Endodermal cell (in vitro differentiated cells): Measurements from ENCODE around the gene ATXN1. TPM values are rescaled to one million over a fixed set of nuclear protein-coding genes. Genes with fewer than 3 reads are reported as not detected.

Experiments used
- DNase-seq: peaks from one replicate; pipeline ENCODE4 v3.0.0-alpha.2; 2017
- H3K27ac ChIP-seq: 2 replicates; pipeline ENCODE4 v1.5.1; 2013; ENCODE audit warnings: mild to moderate bottlenecking, low read depth, low read length, moderate library complexity
- H3K27me3 ChIP-seq: 2 replicates; pipeline ENCODE4 v1.6.1; 2013; ENCODE audit warnings: mild to moderate bottlenecking, low read length, moderate library complexity; ENCODE audit not compliant: insufficient read depth, control insufficient read depth, poor library complexity, severe bottlenecking
- H3K36me3 ChIP-seq: 2 replicates; pipeline ENCODE4 v1.7.0; 2013; ENCODE audit warnings: mild to moderate bottlenecking, low read length, moderate library complexity; ENCODE audit not compliant: control insufficient read depth, insufficient read depth
- H3K4me1 ChIP-seq: one replicate; pipeline ENCODE4 v1.7.0; 2013; ENCODE audit warnings: low read length; ENCODE audit not compliant: control insufficient read depth, insufficient read depth
- H3K4me3 ChIP-seq: 2 replicates; pipeline ENCODE4 v1.5.1; 2013; ENCODE audit warnings: mild to moderate bottlenecking, low read length, moderate library complexity
- H3K9ac ChIP-seq: 2 replicates; pipeline ENCODE4 v1.6.1; 2013; ENCODE audit warnings: mild to moderate bottlenecking, low read length, moderate library complexity; ENCODE audit not compliant: poor library complexity, severe bottlenecking; ENCODE audit errors: extremely low read depth
- H3K9me3 ChIP-seq: 2 replicates; pipeline ENCODE4 v1.6.1; 2013; ENCODE audit warnings: mild to moderate bottlenecking, low read length, moderate library complexity; ENCODE audit not compliant: control insufficient read depth
- H3K27ac Mint-ChIP-seq: 2 replicates; pipeline ENCODE4 v1.8.0; 2020; ENCODE audit warnings: mixed read lengths
- H3K27me3 Mint-ChIP-seq: 2 replicates; pipeline ENCODE4 v1.8.0; 2021; ENCODE audit warnings: mild to moderate bottlenecking, mixed read lengths; ENCODE audit not compliant: insufficient read depth
- H3K36me3 Mint-ChIP-seq: 2 replicates; pipeline ENCODE4 v1.8.0; 2020; ENCODE audit warnings: low read depth, mixed read lengths
- H3K4me1 Mint-ChIP-seq: 2 replicates; pipeline ENCODE4 v1.8.0; 2020; ENCODE audit warnings: mixed read lengths
- H3K4me3 Mint-ChIP-seq: 2 replicates; pipeline ENCODE4 v1.8.0; 2020; ENCODE audit warnings: mild to moderate bottlenecking, moderate library complexity, mixed read lengths
- H3K9me3 Mint-ChIP-seq: 2 replicates; pipeline ENCODE4 v1.8.0; 2020; ENCODE audit warnings: mild to moderate bottlenecking, mixed read lengths
- CTCF ChIP-seq: fragments of 200-600 bp; sonication (generic); conservative IDR thresholded peaks from 2 replicates; pipeline ENCODE4 v1.5.0; 2021; ENCODE audit warnings: antibody characterized with exemption, mild to moderate bottlenecking
- WGBS, 2 experiments: methylation state at CpG; one replicate each; pipeline versions ENCODE4 v1.1.5 to v1.1.7; 2013; ENCODE audit warnings: missing lambda C conversion rate in 2 of 2, mixed read lengths in 1 of 2; ENCODE audit not compliant: insufficient coverage in 1 of 2, insufficient read length in 1 of 2; 5-methylcytosine and 5-hydroxymethylcytosine counted together
- total RNA-seq, 2 donors: library from RNA; stranded (reverse); fragmentation: NEBNext Ultra II Directional in 1 of 2; extraction: Animal tissue kit (Norgen Biotek cat#: 25700) in 1 of 2; gene quantifications; 2 replicates in 1 of 2; 3 replicates in 1 of 2; pipeline ENCODE4 v1.2.1, GENCODE V29; 2021

ATXN1 gene
- total RNA-seq, 2 donors from 2014 or later = 10.4 to 15.9 TPM

- Histone ChIP-seq H3K4me3 (no peak overlapping the region), H3K9me3 (no peaks in the 10 kb centered on the region), H3K27me3 (no peaks in the 10 kb centered on the region), H3K4me1 (no peaks in the 10 kb centered on the region), H3K27ac (no peak overlapping the region), H3K36me3 (no peaks in the 10 kb centered on the region), H3K9ac (no peak overlapping the region)
- DNase-seq = peak; percentile 52
- 84 to 87% methylated on average over 5 to 7 of the region's 7 CpGs for WGBS, 2 experiments
- H3K9me3 Mint-ChIP-seq = no peaks in the 10 kb centered on the region
- H3K36me3 Mint-ChIP-seq = no peaks in the 10 kb centered on the region
- H3K4me1 Mint-ChIP-seq = no peaks in the 10 kb centered on the region
- H3K27ac Mint-ChIP-seq = no peak overlapping the region
- TF ChIP-seq CTCF = peak; percentile 51
- no peaks in the 10 kb centered on the region for H3K27me3 Mint-ChIP-seq
- H3K4me3 Mint-ChIP-seq = no peak overlapping the region
These were observed 48.3 kb downstream of the ATXN1 start for GRCh38 chr6:16712931-16713484.

- TF ChIP-seq CTCF = no peak
- no peaks in the 10 kb centered on the region for H3K27me3 ChIP-seq
- Mint-ChIP-seq H3K27ac (peak overlapping the region; percentile 46), H3K27me3 (no peaks in the 10 kb centered on the region), H3K4me3 (no peak overlapping the region), H3K4me1 (no peaks in the 10 kb centered on the region), H3K36me3 (no peaks in the 10 kb centered on the region), H3K9me3 (no peaks in the 10 kb centered on the region)
- H3K36me3 ChIP-seq = no peaks in the 10 kb centered on the region
- no peaks in the 10 kb centered on the region for H3K9me3 ChIP-seq
- no peak for DNase-seq
- no peaks in the 10 kb centered on the region for H3K4me1 ChIP-seq
- H3K9ac ChIP-seq = no peak overlapping the region
- 78 to 86% methylated on average over 11 to 12 of the region's 12 CpGs for WGBS, 2 experiments
- no peak overlapping the region for H3K4me3 ChIP-seq
- no peak overlapping the region for H3K27ac ChIP-seq
These were observed 48.9 kb downstream of the ATXN1 start for GRCh38 chr6:16712255-16712930.

- Histone ChIP-seq H3K4me1 (no peaks in the 10 kb centered on the region), H3K4me3 (no peak overlapping the region), H3K27ac (no peak overlapping the region), H3K9me3 (no peaks in the 10 kb centered on the region), H3K9ac (no peak overlapping the region), H3K36me3 (no peaks in the 10 kb centered on the region), H3K27me3 (no peaks in the 10 kb centered on the region)
- Mint-ChIP-seq H3K27me3 (no peaks in the 10 kb centered on the region), H3K4me3 (no peak overlapping the region), H3K4me1 (no peaks in the 10 kb centered on the region), H3K9me3 (no peaks in the 10 kb centered on the region), H3K27ac (no peak overlapping the region), H3K36me3 (no peaks in the 10 kb centered on the region)
- no peak for DNase-seq
- WGBS, 2 experiments = 71 to 83% methylated on average over 3 to 8 of the region's 8 CpGs
- no peak for TF ChIP-seq CTCF
These were observed 49.6 kb downstream of the ATXN1 start for GRCh38 chr6:16711546-16712254.
